Sciatic nerve (tissue), 2 donors: ENCODE measurements around the gene ARHGAP10. TPM values are rescaled to one million over a fixed set of nuclear protein-coding genes. Genes with fewer than 3 reads are reported as not detected.
A peak's percentile ranks its signal among the peaks of the same experiment; 100 is the strongest.

ENCODE experiments used
- ATAC-seq: fragments of 200-7000 bp; cut with Tn5 transposase; one replicate; pipeline ENCODE4 v1.9.1; 2020; ENCODE audit warnings: mild to moderate bottlenecking, moderate library complexity
- DNase-seq: peaks from one replicate; pipeline ENCODE4 v3.0.0-alpha.2; 2020; ENCODE audit warnings: low spot score
- intact Hi-C: fragments of 100-400 bp; cut with DNase I; formaldehyde crosslinking; loops from one replicate; pipeline ENCODE4 v1.14.2; 2022
- total RNA-seq: library from RNA; stranded (reverse); fragmentation: NEBNext Ultra II Directional; extraction: Animal tissue kit (Norgen Biotek cat#: 25700); gene quantifications from one replicate; pipeline ENCODE4 v1.2.1, GENCODE V29; 2021
- donor health status: DM: no; HTN: no; CAD: no.
- donor health status: DM: no; HTN: no; CAD: no.

Gene ARHGAP10
- total RNA-seq, 1 donor from 2014 or later, result 89.2 TPM

DNA sequence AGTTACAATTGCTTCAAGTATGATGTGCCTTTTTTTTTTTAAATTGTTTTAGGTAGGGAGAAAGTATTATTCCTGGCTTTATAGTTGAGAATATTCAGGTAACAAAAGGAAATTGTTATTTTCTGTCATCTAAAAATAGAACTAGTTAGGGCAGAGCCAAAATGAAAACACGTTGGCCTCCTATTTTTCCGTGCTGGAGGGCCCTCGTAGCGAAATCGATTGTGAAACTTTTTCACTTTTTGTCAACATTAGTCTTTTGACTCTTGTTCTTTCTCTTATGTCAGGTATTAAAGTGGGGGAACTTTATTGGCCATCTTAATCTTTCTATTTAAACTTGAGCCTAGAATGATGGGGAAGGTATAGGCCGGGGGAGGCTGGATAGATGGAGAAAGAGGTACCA, 104.9 kb downstream of the ARHGAP10 start:
- peak; percentile 23 for ATAC-seq
- intact Hi-C loops, result no loop called here
- DNase-seq, result no peak

DNA sequence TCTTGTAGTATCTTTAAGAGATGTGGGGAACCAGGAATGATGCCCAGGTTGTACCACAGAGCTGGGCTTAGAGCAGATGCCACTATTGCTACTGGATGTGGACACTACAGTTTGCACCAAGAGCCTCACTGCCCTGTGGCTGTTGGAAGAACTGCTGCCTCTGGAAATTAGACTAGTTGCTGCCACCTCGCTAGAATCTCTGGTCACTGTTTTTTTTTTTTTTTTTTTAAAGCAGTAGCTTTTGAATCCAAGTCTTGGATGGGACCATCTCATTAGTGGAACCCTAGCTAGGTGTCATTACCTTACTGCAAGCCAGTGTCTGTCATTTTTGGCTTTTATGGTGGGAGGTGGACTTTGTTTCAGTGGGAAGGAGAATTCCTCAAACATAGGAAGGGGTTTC, 105.5 kb downstream of the ARHGAP10 start:
- intact Hi-C loops, result no loop called here
- no peak for DNase-seq
- ATAC-seq, result peak; percentile 76

DNA sequence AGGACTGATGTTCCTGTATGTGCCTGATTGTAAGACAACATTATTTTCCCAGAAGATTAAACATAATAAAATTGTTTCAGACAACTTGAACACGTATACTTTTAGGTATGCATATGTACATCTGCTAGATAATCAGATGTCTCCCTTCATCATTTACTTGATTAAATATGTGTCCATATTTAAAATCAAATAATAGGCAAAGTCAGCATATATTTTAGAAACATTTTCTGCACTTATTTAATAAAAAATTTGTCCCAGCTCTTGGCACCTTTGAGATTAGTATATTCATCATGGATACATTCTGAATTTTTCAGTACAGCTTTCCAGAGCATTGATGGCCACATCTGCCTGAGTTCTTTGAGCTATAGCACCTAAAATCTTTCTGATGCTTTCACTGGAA, 106.0 kb downstream of the ARHGAP10 start:
- DNase-seq (no peak), ATAC-seq (no peak)
- intact Hi-C loops, result no loop called here

DNA sequence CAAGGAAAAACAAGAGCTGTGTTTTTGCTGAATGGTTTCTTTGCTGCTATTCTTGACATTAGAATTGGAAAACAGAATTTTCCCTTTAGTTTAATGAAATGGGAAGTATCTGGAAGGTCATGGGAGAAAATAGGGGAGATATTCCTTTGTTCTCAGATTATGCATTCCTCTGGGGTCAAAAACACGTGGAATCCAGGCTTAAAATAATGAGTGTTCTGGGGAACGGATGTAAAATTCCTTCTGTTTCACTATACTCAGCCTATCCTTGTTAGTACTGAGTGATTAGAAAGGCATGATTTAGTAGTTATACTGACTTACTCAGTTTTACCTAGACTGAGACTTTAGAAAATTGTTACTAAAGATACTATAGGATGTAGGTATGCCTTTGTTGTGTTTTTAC, 107.3 kb downstream of the ARHGAP10 start:
- no peak for ATAC-seq
- no peak for DNase-seq
- intact Hi-C loops, result no loop called here

DNA sequence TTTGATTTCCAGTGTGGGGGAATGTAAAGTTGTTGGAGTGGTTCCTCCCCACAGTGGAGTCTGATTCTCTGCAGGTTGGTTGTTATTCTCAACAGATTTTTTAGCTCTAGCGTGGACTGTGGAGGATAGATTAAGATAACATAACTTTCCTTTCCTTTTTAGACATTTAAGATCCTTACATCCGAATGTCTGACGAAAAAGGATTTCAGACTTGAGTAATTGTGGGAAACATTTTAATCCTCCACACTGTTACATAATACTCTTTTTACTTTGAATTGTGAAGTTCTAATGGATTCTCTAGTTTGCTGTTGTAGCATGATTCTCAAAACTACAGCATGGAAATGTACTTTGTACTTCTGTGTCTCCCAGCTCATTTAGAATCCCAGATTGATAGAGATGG, 107.8 kb downstream of the ARHGAP10 start:
- no peak for DNase-seq
- intact Hi-C loops, result no loop called here
- no peak for ATAC-seq

DNA sequence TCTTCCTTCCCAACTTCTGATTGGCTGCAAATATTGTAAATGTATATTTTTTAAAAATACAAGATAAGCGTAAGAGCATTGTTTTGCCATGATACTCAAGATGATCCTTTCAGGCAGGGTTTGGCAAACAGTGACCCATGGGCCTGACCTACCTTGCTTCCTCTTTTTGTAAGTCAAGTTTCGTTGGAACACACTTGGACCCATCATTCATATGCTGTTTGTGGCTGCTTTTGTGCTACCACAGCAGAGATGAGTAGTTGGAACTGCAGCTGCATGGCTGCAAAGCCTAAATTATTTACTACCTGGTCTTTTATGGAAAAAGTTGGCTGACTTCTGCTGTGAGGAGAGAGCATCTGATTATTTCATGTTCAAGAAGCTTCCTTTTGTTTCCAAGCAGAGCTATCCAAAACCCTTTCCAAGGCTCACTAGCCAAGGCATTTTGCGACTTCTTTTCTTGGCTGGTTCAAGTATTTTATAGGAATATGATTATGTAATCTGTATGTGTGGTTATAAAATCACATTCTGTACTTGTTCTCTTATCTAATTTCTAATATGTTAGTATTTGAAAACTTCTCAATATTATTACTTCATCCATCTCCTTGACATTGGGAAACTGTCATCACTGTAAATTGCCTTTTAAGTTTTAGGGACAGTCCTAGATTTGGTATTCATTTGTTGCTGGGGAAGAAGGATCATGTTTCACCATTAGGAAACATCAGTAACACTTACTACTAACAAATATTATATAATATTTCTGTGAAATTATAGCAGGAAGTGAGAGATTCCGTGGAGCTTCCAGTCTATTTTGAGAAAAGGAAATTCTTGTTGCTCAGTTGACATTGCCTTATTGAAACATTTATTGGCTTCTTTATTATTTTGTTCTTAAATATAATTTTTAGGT, 109.2 kb downstream of the ARHGAP10 start:
- intact Hi-C loops, result no loop called here
- DNase-seq, result no peak
- no peak for ATAC-seq

DNA sequence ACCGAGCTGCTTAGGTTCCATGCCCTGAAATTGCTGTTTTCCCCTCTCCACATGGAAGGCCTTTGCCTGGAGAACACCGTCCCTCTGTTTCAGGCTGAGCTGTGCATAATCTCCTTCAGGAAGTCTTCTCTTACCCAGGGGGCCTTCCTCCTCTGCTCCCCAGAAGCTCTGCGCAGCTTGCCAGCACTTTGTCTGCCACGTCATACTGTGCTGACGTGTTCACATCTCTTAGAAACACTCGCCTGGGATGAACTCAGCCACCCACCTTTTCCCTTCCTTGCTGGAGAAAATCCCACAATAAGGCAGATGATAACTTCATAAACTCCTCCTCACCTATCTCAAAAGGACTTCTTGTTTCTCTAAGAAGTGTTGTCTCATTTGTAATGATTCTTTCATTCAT, 110.7 kb downstream of the ARHGAP10 start:
- ATAC-seq (peak; percentile 89), DNase-seq (peak; percentile 74)
- intact Hi-C loops, result no loop called here

DNA sequence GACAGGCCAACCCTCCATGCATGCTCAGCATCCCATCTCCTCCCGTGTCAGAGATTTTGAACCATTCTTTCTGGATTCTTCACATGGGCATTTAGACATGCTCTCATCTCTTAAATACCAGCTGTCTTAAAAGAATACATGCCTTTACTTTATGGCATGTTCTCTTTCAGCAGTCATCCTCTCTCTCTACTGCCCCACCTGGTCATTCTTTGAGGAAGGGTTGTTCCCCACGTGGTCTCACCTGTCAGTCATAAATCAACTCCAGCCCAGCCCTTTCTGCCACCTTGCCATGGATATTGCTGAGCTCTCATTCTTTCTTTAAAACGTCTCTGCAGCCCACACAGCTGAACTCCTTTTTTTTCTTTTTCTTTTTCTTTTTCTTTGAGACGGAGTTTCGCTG, 111.3 kb downstream of the ARHGAP10 start:
- DNase-seq, result no peak

DNA sequence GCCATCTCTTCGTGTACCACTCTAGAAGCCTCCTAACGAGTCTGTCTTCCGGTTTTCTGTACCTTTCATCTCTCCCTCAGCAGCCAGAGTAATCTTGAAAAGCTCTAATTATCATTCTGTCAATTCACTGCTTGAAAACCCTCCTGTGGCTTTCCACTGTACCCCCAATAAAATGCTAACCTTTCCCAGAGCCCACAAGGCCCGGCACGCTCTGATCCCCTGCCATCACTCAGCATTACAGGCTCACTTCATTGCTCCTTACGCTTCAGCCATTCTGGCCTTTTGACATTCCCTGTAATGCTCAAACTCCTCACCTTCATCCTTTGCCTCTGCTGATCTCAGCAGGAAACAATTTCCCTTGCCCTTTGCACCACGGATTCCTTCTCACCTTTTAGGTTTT, 112.9 kb downstream of the ARHGAP10 start:
- intact Hi-C loops, result no loop called here
- ATAC-seq (no peak), DNase-seq (no peak)

More for the DNA sequence above, 111.3 kb downstream of the ARHGAP10 start:
- intact Hi-C loops, result no loop called here
- ATAC-seq, result no peak

DNA sequence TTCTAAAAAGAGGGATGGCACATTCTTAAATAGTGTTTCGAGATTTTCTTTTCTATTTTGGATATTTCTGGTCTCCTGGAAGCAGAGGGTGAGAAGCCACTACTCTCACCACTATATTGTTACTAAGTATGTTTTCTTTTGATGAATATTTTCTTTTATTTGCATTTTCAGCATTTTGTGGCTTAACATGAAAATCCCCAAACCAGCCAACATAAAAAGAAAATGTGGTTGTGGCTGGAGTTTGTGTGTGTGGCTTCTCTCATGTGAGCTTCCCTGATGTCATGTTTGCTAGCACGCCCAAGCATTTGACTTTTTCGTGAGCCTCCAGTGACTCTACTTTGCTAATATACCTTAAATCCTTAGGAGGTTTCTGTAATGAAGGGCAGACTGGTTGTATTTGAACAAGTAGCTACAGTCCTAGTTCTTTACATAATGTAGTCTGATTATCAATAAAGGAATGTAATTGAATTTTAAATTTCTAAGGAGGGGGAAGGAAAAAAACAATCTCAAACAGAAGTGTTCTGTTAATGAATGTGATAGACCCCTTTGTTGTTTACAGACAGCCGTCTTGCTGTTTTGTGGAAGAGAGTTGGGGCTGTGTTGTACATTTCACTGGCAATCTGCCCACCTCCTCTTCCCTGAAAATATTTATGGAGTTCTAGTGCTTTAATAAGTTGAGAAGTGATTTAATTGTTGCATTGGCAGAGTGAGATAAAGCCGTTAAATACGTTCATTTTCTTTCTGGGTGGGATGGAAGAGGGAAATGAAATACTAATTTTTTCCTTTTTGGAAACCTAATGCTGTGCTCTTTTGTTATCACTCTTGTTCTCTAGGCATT, 114.6 kb downstream of the ARHGAP10 start:
- ATAC-seq (no peak), DNase-seq (no peak)
- intact Hi-C loops, result no loop called here

DNA sequence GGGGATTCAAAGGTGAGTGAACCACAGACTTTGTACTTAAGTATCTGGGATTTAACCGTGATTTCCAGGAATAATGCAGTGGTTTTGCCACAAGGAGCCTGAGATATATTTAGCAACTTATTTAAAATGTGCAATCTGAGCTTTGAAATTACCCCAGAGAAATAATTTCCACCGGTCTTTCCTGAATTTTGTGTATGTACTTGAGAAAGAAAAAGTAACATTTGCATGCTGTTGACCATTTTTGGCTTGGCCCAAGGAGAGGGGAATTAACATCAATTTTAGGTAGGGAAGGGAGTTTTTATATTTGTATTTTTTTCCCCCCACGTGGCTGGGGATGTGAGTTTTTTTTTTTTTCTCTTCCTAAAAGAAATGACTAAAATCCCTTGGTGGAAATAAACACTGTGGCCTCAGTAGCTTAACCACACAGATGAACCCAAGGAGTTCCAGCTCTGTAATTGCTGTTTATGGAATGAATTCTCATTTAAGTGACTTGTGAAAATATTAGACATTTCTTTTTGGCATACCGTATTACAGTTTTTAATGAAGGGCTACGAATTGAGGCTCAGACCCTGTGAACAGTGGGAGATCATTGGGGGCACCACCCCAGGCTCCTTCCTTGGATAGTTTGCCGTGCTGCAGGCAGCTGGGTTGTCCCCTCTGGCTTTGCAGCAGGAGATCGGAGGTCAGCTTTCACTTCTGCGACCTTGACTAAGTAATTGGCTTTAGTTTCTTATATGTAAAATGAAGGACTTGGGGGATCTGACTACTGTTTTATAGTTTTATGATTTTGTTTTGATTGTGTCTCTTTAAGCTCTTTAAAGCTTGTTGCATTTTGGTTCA, 116.1 kb downstream of the ARHGAP10 start:
- intact Hi-C loops, result no loop called here
- no peak for DNase-seq
- peak; percentile 68 for ATAC-seq

DNA sequence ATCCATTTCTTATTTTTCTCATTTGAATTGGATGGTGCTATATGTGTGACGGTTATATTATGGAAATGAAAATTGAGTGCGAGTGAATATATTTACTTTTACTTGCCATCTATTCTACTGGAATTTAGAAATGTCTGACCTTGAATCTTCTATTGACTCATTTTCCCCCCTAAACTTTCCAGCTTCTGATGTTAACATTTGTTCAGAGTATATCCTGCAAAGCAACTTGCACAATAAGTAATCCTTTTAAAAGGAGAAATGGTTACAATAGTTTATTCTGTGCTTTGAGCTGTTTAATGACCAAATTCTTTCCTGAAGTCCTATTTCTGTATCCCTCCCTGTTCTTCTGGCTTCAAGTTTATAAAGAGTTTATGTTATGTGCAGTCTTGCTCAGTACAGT, 116.7 kb downstream of the ARHGAP10 start:
- ATAC-seq (no peak), DNase-seq (no peak)
- intact Hi-C loops, result no loop called here

DNA sequence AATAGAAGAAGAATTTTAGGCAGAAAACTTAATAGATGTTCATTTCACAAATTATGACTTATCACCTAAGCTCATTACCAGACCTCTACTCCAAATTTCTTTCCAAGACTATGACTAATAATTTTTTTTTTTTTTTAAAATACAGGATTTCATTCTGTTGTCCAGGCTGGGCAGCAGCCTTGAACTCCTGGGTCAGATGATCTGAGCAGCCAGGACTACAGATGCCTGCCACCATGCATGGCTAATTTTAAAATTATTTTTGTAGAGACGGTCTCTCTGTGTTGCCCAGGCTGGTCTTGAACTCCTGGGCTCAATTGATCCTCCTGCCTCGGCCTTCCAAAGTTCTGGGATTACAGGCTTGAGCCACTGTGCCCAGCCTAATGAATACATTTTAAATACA, 119.2 kb downstream of the ARHGAP10 start:
- intact Hi-C loops, result no loop called here
- ATAC-seq (no peak), DNase-seq (no peak)

DNA sequence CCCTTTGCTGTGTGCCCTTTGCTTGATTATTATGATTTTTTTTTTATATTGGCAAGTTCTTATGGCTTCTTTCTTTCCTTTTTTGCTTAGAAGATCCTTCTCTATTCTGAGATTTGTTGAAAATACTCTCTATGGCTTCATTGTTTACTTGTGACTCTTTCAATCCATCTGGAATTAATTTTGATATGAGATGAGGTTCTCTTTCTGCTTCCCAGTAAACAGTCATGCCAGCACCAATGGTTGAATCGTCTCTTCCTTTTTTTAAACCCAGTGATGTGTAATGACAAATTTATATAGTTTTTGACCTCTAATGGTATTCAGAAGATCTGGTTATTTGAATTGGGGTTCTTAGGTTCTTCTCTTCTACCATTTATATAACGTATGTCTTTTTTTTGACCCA, 121.8 kb downstream of the ARHGAP10 start:
- intact Hi-C loops, result no loop called here
- DNase-seq (no peak), ATAC-seq (peak; percentile 83)

DNA sequence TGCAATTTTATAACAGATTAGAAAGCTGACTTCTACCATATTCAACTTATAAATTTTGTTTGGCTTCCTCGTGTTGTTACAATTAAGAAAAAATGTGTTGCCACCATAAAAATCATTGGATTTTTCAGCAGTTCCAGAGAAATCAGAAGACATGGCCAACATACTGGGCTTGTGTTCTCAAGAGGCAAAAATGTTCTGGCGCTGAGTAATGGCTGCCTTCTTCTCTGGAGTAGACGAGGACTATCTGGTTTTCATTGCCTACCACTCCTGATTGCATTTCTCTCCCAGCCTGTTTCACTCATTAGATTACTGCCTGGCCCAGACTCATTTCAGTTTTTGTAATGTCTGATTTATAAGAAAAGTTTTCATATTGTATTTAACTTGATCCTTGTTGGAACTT, 122.3 kb downstream of the ARHGAP10 start:
- intact Hi-C loops, result no loop called here
- ATAC-seq (no peak), DNase-seq (no peak)

DNA sequence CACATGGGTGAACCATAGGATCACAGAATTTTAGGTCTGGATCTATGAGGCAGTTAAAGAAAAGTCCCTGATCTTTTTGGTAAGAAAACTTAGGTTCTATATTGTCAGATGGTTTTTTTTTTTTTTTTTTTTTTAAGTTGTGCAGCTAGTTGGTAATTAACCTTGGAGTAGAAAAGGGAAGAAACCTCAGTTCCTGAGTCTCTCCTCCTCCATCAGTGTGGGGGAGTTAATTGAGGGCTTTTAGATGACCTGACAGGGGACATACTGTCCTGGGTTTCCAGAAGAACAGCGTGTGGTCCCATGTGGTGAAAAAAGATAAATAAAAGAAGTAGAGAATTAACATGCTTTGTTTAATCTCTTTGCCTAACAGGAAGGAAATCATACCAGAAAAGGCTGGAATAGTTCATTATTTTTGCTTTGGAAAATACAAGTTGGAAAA, 123.7 kb downstream of the ARHGAP10 start:
- intact Hi-C loops, result no loop called here
- DNase-seq (no peak), ATAC-seq (peak; percentile 84)

DNA sequence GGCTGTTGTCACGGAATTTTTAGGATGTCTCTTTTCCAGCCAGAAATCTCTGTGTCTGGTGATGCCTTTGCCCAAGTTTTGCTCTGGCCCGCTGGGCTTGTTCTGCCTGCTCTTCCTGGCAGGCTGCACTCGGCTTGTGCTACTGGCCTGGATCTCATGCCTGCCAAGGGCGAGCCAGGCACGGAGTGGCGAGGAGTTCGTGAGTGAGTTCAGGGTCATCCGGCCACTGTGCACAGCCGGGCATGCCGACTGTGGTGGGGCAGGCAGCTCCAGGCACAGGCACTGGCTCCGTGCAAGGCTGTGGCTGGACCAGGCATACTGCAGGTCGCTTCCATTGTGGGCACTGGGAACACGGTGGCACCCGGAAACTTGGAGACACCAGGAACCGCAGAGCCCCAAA, 129.1 kb downstream of the ARHGAP10 start:
- DNase-seq (no peak), ATAC-seq (peak; percentile 3)
- intact Hi-C loops, result loop anchor here (10.0 kb wide), 1 partner anchor 126 kb away; the partner anchor contains the start of gene ARHGAP10

DNA sequence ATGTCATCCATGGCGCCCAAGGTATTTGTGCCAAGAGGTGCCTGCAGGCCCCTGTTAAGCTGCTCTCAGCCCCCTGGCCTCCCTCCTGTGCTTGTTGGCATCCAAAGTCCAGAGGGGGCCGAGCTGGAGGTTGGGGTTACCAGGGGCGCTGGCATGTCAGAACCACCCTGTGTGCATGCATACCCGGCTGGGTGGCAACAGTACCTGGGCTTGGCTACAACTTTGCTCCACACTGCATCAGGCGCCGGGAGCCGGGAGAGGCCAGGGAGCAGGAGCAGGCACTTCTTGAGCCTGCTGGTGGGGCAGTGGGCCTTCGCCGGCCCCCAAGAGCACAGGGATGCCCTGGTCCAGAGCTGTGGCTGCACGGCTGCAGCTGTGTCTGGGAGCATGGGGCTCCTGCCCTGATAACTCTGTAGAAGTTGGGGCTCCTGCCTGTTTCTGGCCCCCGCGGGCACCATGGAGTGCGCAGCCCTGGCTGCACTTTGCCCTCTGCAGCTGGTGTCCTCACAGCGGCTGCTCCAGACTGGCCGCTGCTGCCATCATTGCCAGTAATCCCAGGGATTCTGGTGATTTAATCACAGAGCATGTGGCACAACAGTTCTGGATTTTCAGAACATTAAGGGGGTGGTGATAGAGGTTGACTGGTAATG, 130.3 kb downstream of the ARHGAP10 start:
- DNase-seq, result no peak
- intact Hi-C loops, result loop anchor here (10.0 kb wide), 1 partner anchor 127 kb away; the partner anchor contains the start of gene ARHGAP10

More for the DNA sequence above, 130.3 kb downstream of the ARHGAP10 start:
- no peak for ATAC-seq
